Cerebellar cortex (tissue), 1 donor: Measurements from ENCODE around the gene TRPC4AP.
"Not testable (repeated sequence)": the region's sequence is repeated elsewhere in the genome, so short reads cannot be mapped to it uniquely, and the experiment has no call there.

Source experiments
- DNase-seq: peaks from one replicate; pipeline ENCODE4 v3.0.0-alpha.2; 2015; ENCODE audit warnings: low spot score

Gene TRPC4AP

DNA sequence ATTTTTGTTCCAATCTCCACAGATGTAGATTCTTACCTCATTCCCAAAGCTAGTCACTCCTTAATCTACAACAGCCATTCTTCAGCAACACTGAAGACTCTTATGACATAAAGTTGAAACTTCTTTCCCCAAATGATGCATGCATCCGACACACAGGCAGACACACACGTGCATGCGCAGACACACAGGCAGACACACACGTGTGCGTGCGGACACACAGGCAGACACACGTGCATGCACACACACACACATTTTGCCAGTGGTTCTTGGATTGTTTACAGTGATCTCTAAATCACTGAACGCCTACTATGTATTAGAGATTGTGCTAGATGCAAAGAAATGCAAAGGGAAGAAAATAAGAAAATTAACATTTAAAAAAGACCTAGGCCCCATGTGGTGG is 9.0 kb upstream of the TRPC4AP start:
- DNase-seq, result no peak

- no peak for DNase-seq
Measured at GRCh38 chr20:35093267-35093884, 769 bp upstream of the TRPC4AP start.

DNA sequence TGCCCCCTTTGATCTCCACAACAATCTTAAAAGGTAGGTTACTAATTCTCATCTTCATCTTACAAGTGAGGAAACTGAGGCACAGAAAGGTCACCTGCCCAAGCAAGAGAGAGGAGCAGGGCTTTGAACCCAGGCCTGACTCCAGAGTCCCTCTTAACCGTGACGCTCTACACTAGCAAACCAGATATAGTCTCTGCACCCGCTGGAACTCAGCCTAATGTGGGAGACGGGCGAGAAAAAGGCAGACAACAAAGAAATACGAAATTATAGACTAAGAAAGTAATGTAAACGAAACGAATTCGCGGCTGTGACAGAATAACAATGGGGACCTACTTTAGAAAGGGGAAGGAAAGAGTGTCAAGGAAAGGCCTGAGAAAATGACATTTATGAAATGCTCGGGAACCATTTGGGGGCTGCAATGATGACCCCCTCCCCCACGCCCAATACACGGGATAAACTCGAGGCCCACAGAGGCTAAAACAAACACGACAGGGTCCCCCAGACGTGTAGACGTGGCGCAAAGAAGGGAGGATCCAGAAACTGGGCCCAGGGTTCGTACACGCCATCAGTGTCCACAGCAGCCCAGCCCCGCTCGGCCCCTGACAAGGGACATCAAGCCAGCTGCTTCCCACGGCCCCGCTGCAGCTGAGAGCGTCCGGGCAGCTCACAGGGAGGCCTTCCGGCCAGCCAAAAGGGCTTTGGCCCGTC is 637 bp downstream of the TRPC4AP start:
- DNase-seq, result no peak

GRCh38 chr20:35088231-35089145 is 4.1 kb downstream of the TRPC4AP start:
- no peak for DNase-seq

- DNase-seq, result no peak
Measured at GRCh38 chr20:35087791-35088190, 4.8 kb downstream of the TRPC4AP start.

DNA sequence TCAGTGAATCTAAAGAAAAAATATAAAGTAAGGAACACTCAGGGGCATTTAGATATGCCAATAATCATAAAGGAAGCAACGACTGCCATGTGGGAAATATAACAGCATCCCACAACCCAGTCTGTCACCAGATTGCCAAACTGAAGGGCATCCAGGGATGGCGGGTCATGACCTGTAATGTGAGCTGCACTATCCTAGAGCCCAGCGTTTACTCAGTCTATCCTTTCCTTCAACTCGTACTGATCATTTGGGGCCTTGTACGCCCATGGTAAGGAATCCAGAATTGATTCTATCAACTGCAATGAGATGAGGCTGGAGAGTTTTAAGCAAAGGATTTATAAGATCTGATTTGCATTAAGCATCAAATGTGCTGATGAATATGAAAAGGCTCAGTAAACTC is 5.3 kb downstream of the TRPC4AP start:
- DNase-seq, result no peak

DNA sequence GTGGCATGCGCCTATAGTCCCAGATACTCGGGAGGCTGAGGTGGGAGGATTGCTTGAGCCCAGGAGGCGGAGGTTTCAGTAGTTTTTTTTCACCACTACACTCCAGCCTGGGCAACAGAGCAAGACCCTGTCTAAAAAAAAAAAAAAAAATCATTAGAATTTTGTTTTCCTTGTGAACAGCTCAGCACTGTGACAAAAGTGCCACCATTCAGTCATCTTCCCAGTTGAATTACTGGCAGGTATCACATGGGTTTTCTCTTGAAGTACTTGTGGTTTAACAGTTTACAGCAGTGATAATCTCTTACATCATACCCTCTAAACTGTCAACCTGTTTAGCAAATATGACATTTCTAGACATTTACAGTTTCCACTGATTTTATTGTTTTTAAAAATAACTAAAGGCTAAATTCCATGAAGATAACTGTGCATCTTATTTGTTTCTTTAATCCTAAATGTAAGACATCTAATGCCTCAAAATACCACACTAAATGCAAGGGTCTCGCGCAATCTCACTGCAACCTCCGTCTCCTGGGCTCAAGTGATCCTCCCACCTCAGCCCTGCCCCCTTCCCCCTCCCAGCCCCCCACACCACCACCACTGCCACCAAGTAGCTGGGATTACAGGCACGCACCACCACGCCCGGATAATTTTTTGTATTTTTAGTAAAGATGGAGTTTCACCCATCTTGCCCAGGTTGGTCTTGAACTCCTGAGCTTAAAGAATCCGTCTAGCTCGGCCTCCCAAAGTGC is 7.0 kb downstream of the TRPC4AP start:
- no peak for DNase-seq

GRCh38 chr20:35084998-35085397 is 7.6 kb downstream of the TRPC4AP start:
- no peak for DNase-seq

DNA sequence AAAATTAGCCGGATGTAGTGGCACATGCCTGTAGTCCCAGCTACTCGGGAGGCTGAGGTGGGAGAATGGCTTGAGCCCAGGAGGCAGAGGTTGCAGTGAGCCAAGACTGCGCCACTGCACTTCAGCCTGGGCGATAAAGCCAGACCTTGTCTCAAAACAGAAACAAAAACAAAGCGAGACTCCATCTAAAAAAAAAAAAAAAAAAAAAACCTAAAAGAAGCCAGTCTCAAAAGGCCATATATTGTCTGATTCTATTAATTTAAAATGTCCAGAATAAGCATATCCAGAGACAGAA is 12.3 kb downstream of the TRPC4AP start:
- DNase-seq, result not testable (repeated sequence)

- no peak for DNase-seq
Measured at GRCh38 chr20:35079472-35080347, 12.9 kb downstream of the TRPC4AP start.

DNA sequence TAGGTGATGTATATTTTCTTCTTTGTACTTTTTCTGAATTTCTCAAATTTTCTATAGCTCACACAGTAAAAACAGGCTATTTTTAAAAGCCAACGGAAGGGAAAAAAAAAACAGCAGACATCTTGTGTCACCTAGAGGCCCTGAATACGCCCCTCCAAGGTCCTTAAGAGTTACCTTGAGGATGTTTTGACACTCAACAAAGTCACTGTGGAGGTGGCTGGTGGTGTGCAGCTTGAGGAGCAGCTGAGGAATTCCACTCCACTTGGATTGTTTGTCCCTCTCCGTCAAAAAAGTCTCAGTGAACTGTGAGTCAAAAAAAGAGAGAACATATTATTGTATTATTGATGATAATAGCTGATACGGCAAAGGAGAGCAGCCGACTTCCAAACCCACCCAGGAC is 14.7 kb downstream of the TRPC4AP start:
- DNase-seq, result no peak

DNA sequence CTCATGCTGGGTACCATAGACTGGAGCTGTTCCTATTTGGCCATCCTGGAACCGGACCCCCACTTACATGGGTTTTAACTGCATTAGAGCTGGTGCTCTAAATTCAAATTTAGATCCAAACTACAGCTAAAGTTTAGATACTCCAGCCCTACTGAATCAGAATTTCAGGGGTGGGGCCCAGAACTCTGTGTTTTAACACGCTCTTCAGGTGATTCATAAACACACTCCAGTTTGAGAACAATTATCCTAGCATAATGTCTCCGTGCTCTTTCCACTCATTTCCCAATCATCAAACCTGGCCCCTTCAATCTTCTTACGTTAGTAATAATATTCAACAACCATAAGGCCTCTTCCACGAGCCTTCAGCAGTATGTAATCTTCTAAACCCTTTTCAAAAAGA is 15.3 kb downstream of the TRPC4AP start:
- DNase-seq, result no peak

- DNase-seq, result not testable (repeated sequence)
Measured at GRCh38 chr20:35071436-35072153, 21.0 kb downstream of the TRPC4AP start.

GRCh38 chr20:35066194-35066593 is 26.4 kb downstream of the TRPC4AP start:
- DNase-seq, result no peak

DNA sequence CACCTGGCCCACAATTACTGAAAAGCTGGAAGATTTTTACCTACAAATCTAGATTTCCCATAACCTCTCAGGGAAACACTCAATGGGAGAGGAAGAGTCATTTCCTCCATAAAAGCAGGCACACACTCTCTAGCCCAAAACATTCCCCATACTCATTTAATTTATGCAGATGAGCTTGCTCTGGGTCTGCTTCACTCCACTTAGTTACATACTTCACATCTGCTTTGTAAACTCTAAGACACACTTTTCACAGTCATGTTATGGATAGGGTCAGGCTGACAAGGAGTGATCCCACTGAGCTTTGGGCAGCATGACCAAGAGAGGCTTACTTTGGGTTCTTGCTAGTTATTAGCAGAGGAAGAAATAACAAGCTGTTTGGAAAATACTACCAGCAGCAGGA is 27.4 kb downstream of the TRPC4AP start:
- no peak for DNase-seq

DNA sequence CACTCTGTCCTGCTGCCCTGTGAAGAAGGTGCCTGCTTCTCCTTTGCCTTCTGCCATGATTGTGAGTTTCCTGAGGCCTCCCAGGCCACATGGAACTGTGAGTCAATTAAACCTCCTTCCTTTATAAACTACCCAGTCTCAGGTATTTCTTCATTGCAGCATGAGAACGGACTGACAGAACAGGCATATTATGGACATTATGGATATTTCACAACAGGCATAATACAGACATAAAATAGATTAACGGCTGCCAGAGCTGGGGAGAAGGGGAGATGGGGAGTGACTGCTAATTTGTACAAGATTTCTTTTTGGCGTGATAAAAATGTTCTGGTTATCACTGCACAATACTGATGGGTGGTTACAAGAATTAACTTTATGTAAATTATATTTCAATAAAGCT is 29.4 kb downstream of the TRPC4AP start:
- no peak for DNase-seq

- no peak for DNase-seq
Measured at GRCh38 chr20:35062478-35062877, 30.1 kb downstream of the TRPC4AP start.

DNA sequence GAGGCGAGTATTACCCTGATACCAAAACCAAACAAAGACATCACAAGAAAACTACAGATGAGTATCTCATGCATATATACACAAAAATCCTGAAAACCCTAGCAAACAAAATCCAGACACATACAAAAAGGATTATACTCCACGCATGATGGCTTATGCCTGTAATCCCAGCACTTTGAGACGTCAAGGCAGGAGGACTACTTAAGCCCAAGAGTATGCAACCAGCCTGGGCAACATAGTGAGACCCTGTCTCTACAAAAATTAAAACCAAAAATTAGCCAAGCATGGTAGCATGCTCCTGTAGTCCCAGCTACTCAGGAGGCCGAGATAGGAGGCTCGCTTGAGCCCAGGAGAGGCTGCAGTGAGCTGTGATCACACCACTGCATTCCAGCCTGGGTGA is 32.4 kb downstream of the TRPC4AP start:
- no peak for DNase-seq

GRCh38 chr20:35059612-35060011 is 33.0 kb downstream of the TRPC4AP start:
- no peak for DNase-seq

DNA sequence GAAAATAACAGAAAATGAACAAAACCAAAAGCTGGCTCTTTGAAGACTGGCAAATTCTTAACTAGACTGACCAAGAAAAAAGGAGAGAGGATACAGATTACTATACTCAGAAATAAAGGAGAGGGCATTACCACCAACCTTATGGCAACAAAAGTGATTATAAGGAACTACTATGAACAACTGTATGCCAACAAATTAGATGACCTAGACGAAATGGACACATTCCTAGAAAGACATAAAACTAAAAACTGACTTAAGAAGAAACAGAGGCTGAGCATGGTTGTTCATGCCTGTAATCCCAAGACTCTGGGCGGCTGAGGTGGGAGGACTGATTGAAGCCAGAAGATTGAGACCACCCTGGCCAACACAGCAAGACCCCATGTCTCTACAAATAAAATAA is 33.5 kb downstream of the TRPC4AP start:
- DNase-seq, result no peak
